GM23338 (cell line): Measurements from ENCODE around the gene MED28. TPM values are rescaled to one million over a fixed set of nuclear protein-coding genes. Genes with fewer than 3 reads are reported as not detected.

Source experiments
- CREB1 ChIP-seq: fragments of 250-450 bp; sonication (Bioruptor Pico); IDR thresholded peaks from 2 replicates; pipeline ENCODE4 v1.5.0; 2020; ENCODE audit warnings: low read depth, mild to moderate bottlenecking, moderate library complexity
- ETS1 ChIP-seq: IDR thresholded peaks from 2 replicates; pipeline ENCODE4 v1.6.1; 2016; ENCODE audit warnings: antibody characterized with exemption
- EZH2 ChIP-seq: fragments of 200-600 bp; sonication (generic); IDR thresholded peaks from one replicate; pipeline ENCODE4 v1.8.0; 2017; ENCODE audit warnings: antibody characterized with exemption, mild to moderate bottlenecking, low read depth; ENCODE audit not compliant: unreplicated experiment
- EZH2phosphoT487 ChIP-seq: fragments of 200-600 bp; sonication (generic); IDR thresholded peaks from one replicate; pipeline ENCODE4 v1.8.1; 2018; ENCODE audit warnings: antibody characterized with exemption; ENCODE audit not compliant: unreplicated experiment
- JUNB ChIP-seq: IDR thresholded peaks from one replicate; pipeline ENCODE4 v1.6.1; 2016; ENCODE audit warnings: antibody characterized with exemption; ENCODE audit not compliant: unreplicated experiment
- REST ChIP-seq: IDR thresholded peaks from one replicate; pipeline ENCODE4 v1.6.1; 2018; ENCODE audit warnings: antibody characterized with exemption; ENCODE audit not compliant: unreplicated experiment
- ZNF331 ChIP-seq: fragments of 250-450 bp; sonication (Bioruptor Pico); IDR thresholded peaks from 2 replicates; pipeline ENCODE4 v1.5.0; 2020; ENCODE audit warnings: low read depth, mild to moderate bottlenecking, moderate library complexity
- ZNF462 ChIP-seq: fragments of 250-450 bp; sonication (Bioruptor Pico); IDR thresholded peaks from 2 replicates; pipeline ENCODE4 v1.5.0; 2020; ENCODE audit warnings: mild to moderate bottlenecking, moderate library complexity
- polyA plus RNA-seq: library from polyadenylated mRNA; unstranded; fragments of >200 nt; fragmentation: Nextera tagmentation; extraction: Ambion mirVana; gene quantifications from 2 replicates; pipeline ENCODE4 v1.2.1, GENCODE V29; 2016
- total RNA-seq: library from RNA; depleted of rRNA; stranded (reverse); fragments of >200 nt; shearing (Covaris generic); gene quantifications from 2 replicates; pipeline ENCODE4 v1.2.3, GENCODE V29; 2014
- TF ChIP-seq, protein P1 (sequence below), 2 experiments: fragments of 200-600 bp in 1 of 2; sonication (generic) in 1 of 2; conservative IDR thresholded peaks; 2 replicates each; pipeline versions ENCODE4 v1.5.1 to v1.6.1; 2016 to 2017; ENCODE audit warnings: antibody characterized with exemption in 2 of 2, low read depth in 2 of 2, mild to moderate bottlenecking in 2 of 2, moderate library complexity in 1 of 2

Gene MED28
- total and polyA plus RNA-seq, 2 experiments from 2014 or later, result 24.0 to 60.9 TPM

GRCh38 chr4:17624821-17625220, 10.4 kb downstream of the MED28 start (continued):
- TF ChIP-seq ZNF462 (CRISPR knock-in tag) (no peak), EZH2 (no peak), ZNF331 (CRISPR knock-in tag) (no peak), EZH2phosphoT487 (no peak), REST (no peak), JUNB (no peak), ETS1 (no peak), CREB1 (CRISPR knock-in tag) (no peak)
- TF ChIP-seq, protein P1, sequence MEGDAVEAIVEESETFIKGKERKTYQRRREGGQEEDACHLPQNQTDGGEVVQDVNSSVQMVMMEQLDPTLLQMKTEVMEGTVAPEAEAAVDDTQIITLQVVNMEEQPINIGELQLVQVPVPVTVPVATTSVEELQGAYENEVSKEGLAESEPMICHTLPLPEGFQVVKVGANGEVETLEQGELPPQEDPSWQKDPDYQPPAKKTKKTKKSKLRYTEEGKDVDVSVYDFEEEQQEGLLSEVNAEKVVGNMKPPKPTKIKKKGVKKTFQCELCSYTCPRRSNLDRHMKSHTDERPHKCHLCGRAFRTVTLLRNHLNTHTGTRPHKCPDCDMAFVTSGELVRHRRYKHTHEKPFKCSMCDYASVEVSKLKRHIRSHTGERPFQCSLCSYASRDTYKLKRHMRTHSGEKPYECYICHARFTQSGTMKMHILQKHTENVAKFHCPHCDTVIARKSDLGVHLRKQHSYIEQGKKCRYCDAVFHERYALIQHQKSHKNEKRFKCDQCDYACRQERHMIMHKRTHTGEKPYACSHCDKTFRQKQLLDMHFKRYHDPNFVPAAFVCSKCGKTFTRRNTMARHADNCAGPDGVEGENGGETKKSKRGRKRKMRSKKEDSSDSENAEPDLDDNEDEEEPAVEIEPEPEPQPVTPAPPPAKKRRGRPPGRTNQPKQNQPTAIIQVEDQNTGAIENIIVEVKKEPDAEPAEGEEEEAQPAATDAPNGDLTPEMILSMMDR (conservative IDR thresholded peaks at IDR 0.05; ENCODE audit: low read depth in 2 of 2), result no peak
